ENCODE results near the gene MYOG.

The MYOG gene

GRCh38 chr1:203082231-203082505 lies 3.6 kb downstream of the MYOG start:
- no peaks in the 10 kb centered on the region for H3K27me3 ChIP-seq (ENCODE audit: insufficient read depth, low read length, poor library complexity, severe bottlenecking)
- H3K79me2 ChIP-seq (ENCODE audit: insufficient read depth, low read length): no peaks in the 10 kb centered on the region
- H3K4me2 ChIP-seq (ENCODE audit: low read depth, low read length, poor library complexity, severe bottlenecking): no peak overlapping the region

GRCh38 chr1:203081465-203082230 lies 4.2 kb downstream of the MYOG start:
- TF ChIP-seq EZH2phosphoT487 (IDR thresholded peaks at IDR 0.05; ENCODE audit: borderline replicate concordance): no peak
- TF ChIP-seq, protein P1, sequence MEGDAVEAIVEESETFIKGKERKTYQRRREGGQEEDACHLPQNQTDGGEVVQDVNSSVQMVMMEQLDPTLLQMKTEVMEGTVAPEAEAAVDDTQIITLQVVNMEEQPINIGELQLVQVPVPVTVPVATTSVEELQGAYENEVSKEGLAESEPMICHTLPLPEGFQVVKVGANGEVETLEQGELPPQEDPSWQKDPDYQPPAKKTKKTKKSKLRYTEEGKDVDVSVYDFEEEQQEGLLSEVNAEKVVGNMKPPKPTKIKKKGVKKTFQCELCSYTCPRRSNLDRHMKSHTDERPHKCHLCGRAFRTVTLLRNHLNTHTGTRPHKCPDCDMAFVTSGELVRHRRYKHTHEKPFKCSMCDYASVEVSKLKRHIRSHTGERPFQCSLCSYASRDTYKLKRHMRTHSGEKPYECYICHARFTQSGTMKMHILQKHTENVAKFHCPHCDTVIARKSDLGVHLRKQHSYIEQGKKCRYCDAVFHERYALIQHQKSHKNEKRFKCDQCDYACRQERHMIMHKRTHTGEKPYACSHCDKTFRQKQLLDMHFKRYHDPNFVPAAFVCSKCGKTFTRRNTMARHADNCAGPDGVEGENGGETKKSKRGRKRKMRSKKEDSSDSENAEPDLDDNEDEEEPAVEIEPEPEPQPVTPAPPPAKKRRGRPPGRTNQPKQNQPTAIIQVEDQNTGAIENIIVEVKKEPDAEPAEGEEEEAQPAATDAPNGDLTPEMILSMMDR (conservative IDR thresholded peaks at IDR 0.05; ENCODE audit: low read length): no peak
- Histone ChIP-seq H3K9me2 (replicated peaks; ENCODE audit: low read depth, low read length) (no peaks in the 10 kb centered on the region), H3F3A (ENCODE audit: low read depth) (no peaks in the 10 kb centered on the region)

More at GRCh38 chr1:203082231-203082505, 3.6 kb downstream of the MYOG start:
- Histone ChIP-seq H3F3A (ENCODE audit: low read depth) (no peaks in the 10 kb centered on the region), H3K4me1 (ENCODE audit: insufficient read depth, low read length, poor library complexity, severe bottlenecking) (no peaks in the 10 kb centered on the region), H3K9me2 (replicated peaks; ENCODE audit: low read depth, low read length) (no peaks in the 10 kb centered on the region), H4K20me1 (ENCODE audit: insufficient read depth, low read length, poor library complexity, severe bottlenecking) (no peaks in the 10 kb centered on the region), H2AFZ (ENCODE audit: low read length) (no peak overlapping the region), H3K36me3 (ENCODE audit: insufficient read depth, low read length) (no peaks in the 10 kb centered on the region), H3K9me3 (ENCODE audit: insufficient read depth, low read depth, low read length) (no peaks in the 10 kb centered on the region), H3K9ac (ENCODE audit: low read depth, low read length, poor library complexity, severe bottlenecking) (no peak overlapping the region), H3K4me3 (ENCODE audit: low read length, poor library complexity, severe bottlenecking) (no peak overlapping the region)
- TF ChIP-seq, protein P1 (conservative IDR thresholded peaks at IDR 0.05; ENCODE audit: low read length): no peak

DNA sequence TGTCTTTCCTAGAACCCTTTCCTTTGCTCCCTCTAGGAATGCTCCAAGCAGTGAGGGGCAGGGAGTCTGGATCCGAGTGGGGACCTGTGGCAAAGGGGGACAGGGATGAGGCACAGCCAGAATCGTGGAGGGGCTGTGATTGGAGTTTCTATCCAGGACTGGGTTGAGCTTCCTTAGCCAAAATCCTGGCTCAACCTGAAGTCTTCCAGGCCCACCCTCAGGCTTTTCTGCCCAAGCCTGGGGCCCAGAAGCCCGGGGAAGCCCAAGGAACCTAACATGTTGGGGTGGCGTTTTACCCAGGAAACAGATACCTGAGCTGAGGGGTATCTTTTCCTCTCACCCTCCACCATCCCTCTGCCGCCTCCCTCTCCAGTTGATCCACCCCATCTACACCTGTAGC lies 5.4 kb downstream of the MYOG start:
- TF ChIP-seq EZH2phosphoT487 (IDR thresholded peaks at IDR 0.05; ENCODE audit: borderline replicate concordance): no peak
- TF ChIP-seq, protein P1 (conservative IDR thresholded peaks at IDR 0.05; ENCODE audit: low read length): no peak
- no peaks in the 10 kb centered on the region for H4K20me1 ChIP-seq (ENCODE audit: insufficient read depth, low read length, poor library complexity, severe bottlenecking)
- no peaks in the 10 kb centered on the region for H3K27me3 ChIP-seq (ENCODE audit: insufficient read depth, low read length, poor library complexity, severe bottlenecking)

More at GRCh38 chr1:203081465-203082230, 4.2 kb downstream of the MYOG start:
- Histone ChIP-seq H3K79me2 (ENCODE audit: insufficient read depth, low read length) (no peaks in the 10 kb centered on the region), H3K9ac (ENCODE audit: low read depth, low read length, poor library complexity, severe bottlenecking) (no peak overlapping the region), H3K4me1 (ENCODE audit: insufficient read depth, low read length, poor library complexity, severe bottlenecking) (no peaks in the 10 kb centered on the region), H3K9me3 (ENCODE audit: insufficient read depth, low read depth, low read length) (no peaks in the 10 kb centered on the region), H4K20me1 (ENCODE audit: insufficient read depth, low read length, poor library complexity, severe bottlenecking) (no peaks in the 10 kb centered on the region), H3K36me3 (ENCODE audit: insufficient read depth, low read length) (no peaks in the 10 kb centered on the region), H3K4me2 (ENCODE audit: low read depth, low read length, poor library complexity, severe bottlenecking) (no peak overlapping the region), H3K4me3 (ENCODE audit: low read length, poor library complexity, severe bottlenecking) (no peak overlapping the region), H2AFZ (ENCODE audit: low read length) (no peak overlapping the region), H3K27me3 (ENCODE audit: insufficient read depth, low read length, poor library complexity, severe bottlenecking) (no peaks in the 10 kb centered on the region)

More for the DNA sequence above, 5.4 kb downstream of the MYOG start:
- no peak overlapping the region for H3K9ac ChIP-seq (ENCODE audit: low read depth, low read length, poor library complexity, severe bottlenecking)
- no peaks in the 10 kb centered on the region for H3K4me1 ChIP-seq (ENCODE audit: insufficient read depth, low read length, poor library complexity, severe bottlenecking)
- no peaks in the 10 kb centered on the region for H3F3A ChIP-seq (ENCODE audit: low read depth)
- no peaks in the 10 kb centered on the region for H3K9me2 ChIP-seq (replicated peaks; ENCODE audit: low read depth, low read length)
- no peak overlapping the region for H2AFZ ChIP-seq (ENCODE audit: low read length)
- no peak overlapping the region for H3K4me3 ChIP-seq (ENCODE audit: low read length, poor library complexity, severe bottlenecking)
- no peak overlapping the region for H3K4me2 ChIP-seq (ENCODE audit: low read depth, low read length, poor library complexity, severe bottlenecking)
- no peaks in the 10 kb centered on the region for H3K79me2 ChIP-seq (ENCODE audit: insufficient read depth, low read length)
- no peaks in the 10 kb centered on the region for H3K9me3 ChIP-seq (ENCODE audit: insufficient read depth, low read depth, low read length)
- H3K36me3 ChIP-seq (ENCODE audit: insufficient read depth, low read length): no peaks in the 10 kb centered on the region
